Tibial nerve (tissue), 4 donors: ENCODE results near the gene LZTS3.

ENCODE experiments used
- EP300 ChIP-seq, 2 donors: sonication (generic); formaldehyde crosslinking; IDR thresholded peaks; one replicate each; pipeline ENCODE4 v1.6.1; 2017; ENCODE audit warnings: antibody characterized with exemption in 2 of 2, mild to moderate bottlenecking in 1 of 2
- POLR2A ChIP-seq, 2 donors: fragments of 450-650 bp; IDR thresholded peaks; one replicate each; pipeline ENCODE4 v1.6.1; 2017; ENCODE audit warnings: antibody characterized with exemption in 2 of 2, mild to moderate bottlenecking in 2 of 2, moderate library complexity in 2 of 2
- TF ChIP-seq, protein P1 (sequence below), 5 experiments: fragments of 200-600 bp in 3 of 5; fragments of 450-650 bp in 2 of 5; sonication (generic) in 3 of 5; IDR thresholded peaks; one replicate each; pipeline ENCODE4 v1.5.1; 2016 to 2019; ENCODE audit warnings: antibody characterized with exemption in 5 of 5, mild to moderate bottlenecking in 3 of 5, moderate library complexity in 2 of 5

DNA sequence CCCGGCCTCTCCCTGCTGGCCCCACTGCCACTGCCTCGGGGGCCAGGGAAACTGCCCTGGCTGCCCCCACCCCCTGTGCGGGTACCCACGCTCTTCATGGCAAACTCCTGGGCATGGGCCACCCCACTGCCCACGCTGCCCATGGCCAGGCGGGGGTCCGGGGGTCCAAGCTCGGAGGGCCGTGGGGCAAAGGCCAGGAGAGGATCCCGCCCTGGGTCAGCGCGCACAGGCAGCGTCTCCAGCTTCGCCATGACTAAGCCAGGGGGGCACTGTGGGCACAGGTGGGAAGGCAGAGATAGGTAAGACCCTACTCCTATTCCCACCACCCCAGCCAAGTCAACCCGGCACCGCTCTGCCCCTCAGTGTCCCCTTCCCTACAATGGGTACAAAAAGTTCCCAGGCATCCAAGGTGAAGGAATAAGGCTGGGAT lies 6.4 kb downstream of the LZTS3 start:
- TF ChIP-seq POLR2A (IDR thresholded peaks at IDR 0.05): no peak
- TF ChIP-seq, protein P1, sequence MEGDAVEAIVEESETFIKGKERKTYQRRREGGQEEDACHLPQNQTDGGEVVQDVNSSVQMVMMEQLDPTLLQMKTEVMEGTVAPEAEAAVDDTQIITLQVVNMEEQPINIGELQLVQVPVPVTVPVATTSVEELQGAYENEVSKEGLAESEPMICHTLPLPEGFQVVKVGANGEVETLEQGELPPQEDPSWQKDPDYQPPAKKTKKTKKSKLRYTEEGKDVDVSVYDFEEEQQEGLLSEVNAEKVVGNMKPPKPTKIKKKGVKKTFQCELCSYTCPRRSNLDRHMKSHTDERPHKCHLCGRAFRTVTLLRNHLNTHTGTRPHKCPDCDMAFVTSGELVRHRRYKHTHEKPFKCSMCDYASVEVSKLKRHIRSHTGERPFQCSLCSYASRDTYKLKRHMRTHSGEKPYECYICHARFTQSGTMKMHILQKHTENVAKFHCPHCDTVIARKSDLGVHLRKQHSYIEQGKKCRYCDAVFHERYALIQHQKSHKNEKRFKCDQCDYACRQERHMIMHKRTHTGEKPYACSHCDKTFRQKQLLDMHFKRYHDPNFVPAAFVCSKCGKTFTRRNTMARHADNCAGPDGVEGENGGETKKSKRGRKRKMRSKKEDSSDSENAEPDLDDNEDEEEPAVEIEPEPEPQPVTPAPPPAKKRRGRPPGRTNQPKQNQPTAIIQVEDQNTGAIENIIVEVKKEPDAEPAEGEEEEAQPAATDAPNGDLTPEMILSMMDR (IDR thresholded peaks at IDR 0.05): no peak
- no peak for TF ChIP-seq EP300 (IDR thresholded peaks at IDR 0.05)
